MM.1S (cell line): ENCODE results near the gene TMEM59L.

Source experiments
- DNase-seq: peaks from one replicate; pipeline ENCODE4 v3.0.0-alpha.2; 2015
- H2AFZ ChIP-seq: fragments of 300-600 bp; sonication (generic); 2 replicates; pipeline ENCODE4 v1.6.0; 2016; ENCODE audit warnings: antibody characterized with exemption, low read length
- H3F3A ChIP-seq: fragments of 300-600 bp; sonication (generic); 2 replicates; pipeline ENCODE4 v1.6.1; 2016; ENCODE audit warnings: mild to moderate bottlenecking, antibody characterized with exemption, low read length, moderate library complexity, mixed read lengths; ENCODE audit not compliant: insufficient read depth
- H3K27ac ChIP-seq: fragments of 300-600 bp; sonication (generic); 2 replicates; pipeline ENCODE4 v1.5.1; 2016; ENCODE audit warnings: mild to moderate bottlenecking, low read length
- H3K27me3 ChIP-seq: fragments of 300-600 bp; sonication (generic); replicated peaks from 2 replicates; pipeline ENCODE4 v1.6.0; 2016; ENCODE audit warnings: low read length; ENCODE audit not compliant: insufficient read depth
- H3K36me3 ChIP-seq: fragments of 300-600 bp; sonication (generic); replicated peaks from 2 replicates; pipeline ENCODE4 v1.6.1; 2016; ENCODE audit warnings: mild to moderate bottlenecking, low read length, mixed read lengths; ENCODE audit not compliant: insufficient read depth
- H3K4me1 ChIP-seq: fragments of 300-600 bp; sonication (generic); 2 replicates; pipeline ENCODE4 v1.6.1; 2016; ENCODE audit warnings: low read length, mixed read lengths
- H3K4me2 ChIP-seq: fragments of 300-600 bp; sonication (generic); 2 replicates; pipeline ENCODE4 v1.6.0; 2016; ENCODE audit warnings: low read depth, low read length
- H3K4me3 ChIP-seq: fragments of 300-600 bp; sonication (generic); 2 replicates; pipeline ENCODE4 v1.5.1; 2016; ENCODE audit warnings: low read length, mixed read lengths
- H3K79me2 ChIP-seq: fragments of 300-600 bp; sonication (generic); 2 replicates; pipeline ENCODE4 v1.6.1; 2016; ENCODE audit warnings: mixed run types, low read length, mixed read lengths
- H3K9ac ChIP-seq: fragments of 300-600 bp; sonication (generic); 2 replicates; pipeline ENCODE4 v1.6.1; 2016; ENCODE audit warnings: low read length, mixed read lengths
- H3K9me2 ChIP-seq: fragments of 300-600 bp; sonication (generic); replicated peaks from 2 replicates; pipeline ENCODE4 v1.6.1; 2016; ENCODE audit warnings: mild to moderate bottlenecking, low read length, mixed read lengths; ENCODE audit not compliant: insufficient read depth
- H3K9me3 ChIP-seq: fragments of 300-600 bp; sonication (generic); replicated peaks from 2 replicates; pipeline ENCODE4 v1.6.1; 2016; ENCODE audit warnings: mild to moderate bottlenecking, low read length, mixed read lengths; ENCODE audit not compliant: insufficient read depth
- H4K20me1 ChIP-seq: fragments of 300-600 bp; sonication (generic); 2 replicates; pipeline ENCODE4 v1.6.1; 2016; ENCODE audit warnings: mild to moderate bottlenecking, low read length, moderate library complexity, mixed read lengths; ENCODE audit not compliant: insufficient read depth
- CTCF ChIP-seq: fragments of 300-600 bp; sonication (generic); IDR thresholded peaks from 2 replicates; pipeline ENCODE4 v1.5.1; 2016; ENCODE audit warnings: antibody characterized with exemption, low read length, mixed read lengths
- EZH2 ChIP-seq: fragments of 300-600 bp; sonication (generic); optimal IDR thresholded peaks from 2 replicates; pipeline ENCODE3; 2017; ENCODE audit warnings: low read depth, mild to moderate bottlenecking, antibody characterized with exemption, low read length, mixed read lengths
- EZH2phosphoT487 ChIP-seq: fragments of 300-600 bp; sonication (generic); IDR thresholded peaks from 2 replicates; pipeline ENCODE4 v1.6.1; 2018; ENCODE audit warnings: antibody characterized with exemption, low read length

Gene TMEM59L

GRCh38 chr19:18651733-18652132 is 39.1 kb downstream of the TMEM59L start:
- no peak overlapping the region for H3K4me3 ChIP-seq
- no peak for TF ChIP-seq EZH2phosphoT487
- TF ChIP-seq EZH2, result no peak
- no peak for TF ChIP-seq CTCF
- H3K4me2 ChIP-seq, result no peak overlapping the region
- H3K27me3 ChIP-seq, result no peaks in the 10 kb centered on the region
- H3K9ac ChIP-seq, result no peak overlapping the region
- no peaks in the 10 kb centered on the region for H3K9me2 ChIP-seq
- H3F3A ChIP-seq, result no peaks in the 10 kb centered on the region
- no peak overlapping the region for H2AFZ ChIP-seq
- no peak overlapping the region for H3K27ac ChIP-seq
- no peaks in the 10 kb centered on the region for H3K4me1 ChIP-seq
- H3K36me3 ChIP-seq, result no peaks in the 10 kb centered on the region
- no peaks in the 10 kb centered on the region for H4K20me1 ChIP-seq
- no peaks in the 10 kb centered on the region for H3K9me3 ChIP-seq
- DNase-seq, result no peak
- no peaks in the 10 kb centered on the region for H3K79me2 ChIP-seq

GRCh38 chr19:18653853-18654252 is 41.2 kb downstream of the TMEM59L start:
- no peak overlapping the region for H3K9ac ChIP-seq
- H3K36me3 ChIP-seq, result no peaks in the 10 kb centered on the region
- H3K27me3 ChIP-seq, result no peaks in the 10 kb centered on the region
- no peak overlapping the region for H3K27ac ChIP-seq
- H3K9me3 ChIP-seq, result no peaks in the 10 kb centered on the region
- TF ChIP-seq CTCF (no peak), EZH2 (no peak), EZH2phosphoT487 (no peak)
- H3K9me2 ChIP-seq, result no peaks in the 10 kb centered on the region
- H3K4me2 ChIP-seq, result no peak overlapping the region
- H3K4me3 ChIP-seq, result no peak overlapping the region
- no peak overlapping the region for H2AFZ ChIP-seq
- DNase-seq, result no peak
- H3K79me2 ChIP-seq, result no peaks in the 10 kb centered on the region
- no peaks in the 10 kb centered on the region for H4K20me1 ChIP-seq
- H3F3A ChIP-seq, result no peaks in the 10 kb centered on the region
- no peaks in the 10 kb centered on the region for H3K4me1 ChIP-seq

- H2AFZ ChIP-seq, result no peak overlapping the region
- H3K9me2 ChIP-seq, result no peaks in the 10 kb centered on the region
- no peaks in the 10 kb centered on the region for H3K27me3 ChIP-seq
- H4K20me1 ChIP-seq, result no peaks in the 10 kb centered on the region
- no peaks in the 10 kb centered on the region for H3K9me3 ChIP-seq
- no peak overlapping the region for H3K4me3 ChIP-seq
- H3K4me1 ChIP-seq, result no peaks in the 10 kb centered on the region
- H3K36me3 ChIP-seq, result no peaks in the 10 kb centered on the region
- H3K79me2 ChIP-seq, result no peaks in the 10 kb centered on the region
- H3F3A ChIP-seq, result no peaks in the 10 kb centered on the region
- no peak overlapping the region for H3K27ac ChIP-seq
- no peak overlapping the region for H3K9ac ChIP-seq
- no peak for TF ChIP-seq EZH2
- TF ChIP-seq CTCF, result no peak
- no peak for TF ChIP-seq EZH2phosphoT487
- DNase-seq, result no peak
- no peak overlapping the region for H3K4me2 ChIP-seq
Observed at GRCh38 chr19:18654469-18654868, 41.8 kb downstream of the TMEM59L start.
